ENCODE results near the gene DAW1.

GRCh38 chr2:227829337-227829736 is 42.1 kb upstream of the DAW1 start:
- TF ChIP-seq EZH2phosphoT487 (IDR thresholded peaks at IDR 0.05; ENCODE audit: insufficient read depth, low read depth) (no peak), EZH2 (IDR thresholded peaks at IDR 0.05; ENCODE audit: insufficient read depth, poor library complexity, severe bottlenecking) (no peak)

All from GM23248 (cell line).